Measurements from ENCODE around the gene KCND2.

KCND2 gene

GRCh38 chr7:120703585-120704240 lies 430.7 kb downstream of the KCND2 start:
- no peak for DNase-seq (ENCODE audit: low read depth, low spot score)

GRCh38 chr7:120709252-120709971 lies 436.4 kb downstream of the KCND2 start:
- DNase-seq (ENCODE audit: low read depth, low spot score), result no peak

DNA sequence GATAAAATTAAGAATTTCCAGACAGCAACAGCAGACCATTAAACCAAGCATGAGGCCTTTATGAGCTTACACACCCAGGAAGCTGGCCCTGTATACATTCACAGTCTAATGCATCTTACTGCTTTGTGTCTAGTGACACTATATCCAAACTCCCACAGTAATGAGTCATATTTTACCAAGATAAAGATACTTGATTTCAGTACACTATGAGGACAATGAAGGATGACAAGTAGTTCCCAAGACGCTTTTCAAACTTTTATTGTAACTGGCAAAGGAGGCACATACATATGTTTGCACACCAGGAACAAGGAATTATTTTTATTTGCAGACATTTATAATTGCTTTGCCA lies 437.0 kb downstream of the KCND2 start:
- no peak for DNase-seq (ENCODE audit: low read depth, low spot score)

DNA sequence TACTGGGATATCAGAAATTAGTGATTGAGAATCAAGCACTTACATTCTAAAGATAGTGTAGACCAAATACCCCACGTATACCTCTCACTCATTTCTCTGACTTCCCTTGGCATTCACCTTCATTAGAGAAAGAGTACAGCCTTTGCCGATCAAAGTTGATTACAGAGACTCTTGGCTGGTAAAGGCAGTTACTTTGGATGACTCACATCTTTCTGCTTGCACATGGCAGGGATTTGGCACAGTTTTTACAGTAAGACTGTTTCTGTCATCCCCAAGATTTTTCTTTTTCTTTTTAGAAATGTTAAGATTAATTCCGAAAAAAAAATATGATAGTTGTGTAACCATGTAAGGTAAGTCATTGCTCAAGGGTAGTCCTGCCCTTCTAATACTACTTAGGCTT lies 442.0 kb downstream of the KCND2 start:
- DNase-seq (ENCODE audit: low read depth, low spot score), result no peak

- DNase-seq (ENCODE audit: low read depth, low spot score), result no peak
These were observed 443.3 kb downstream of the KCND2 start for GRCh38 chr7:120716307-120716706.

- DNase-seq (ENCODE audit: low read depth, low spot score), result no peak
These were observed 444.2 kb downstream of the KCND2 start for GRCh38 chr7:120717166-120717565.

DNA sequence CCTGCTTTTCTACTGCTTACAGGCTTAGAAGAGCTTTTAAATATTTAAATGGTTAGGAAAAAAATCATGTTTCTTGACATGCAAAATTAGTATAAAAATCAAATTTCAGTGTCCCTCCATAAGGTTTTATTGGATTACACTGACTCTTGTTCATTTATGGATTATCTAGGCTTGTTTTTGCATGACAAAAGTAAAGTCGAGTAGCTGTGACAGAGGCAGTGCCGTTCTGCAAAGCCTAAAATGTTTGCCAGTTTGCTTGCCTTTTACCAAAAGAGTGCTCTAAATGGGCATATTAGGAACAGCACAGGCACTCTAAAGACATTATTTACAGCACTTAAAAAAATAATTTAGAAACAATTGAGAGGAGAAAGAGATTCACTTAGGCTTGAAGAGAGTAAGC lies 445.4 kb downstream of the KCND2 start:
- no peak for DNase-seq (ENCODE audit: low read depth, low spot score)

GRCh38 chr7:120720317-120720716 lies 447.3 kb downstream of the KCND2 start:
- no peak for DNase-seq (ENCODE audit: low read depth, low spot score)

GRCh38 chr7:120723465-120724385 lies 450.8 kb downstream of the KCND2 start:
- no peak for DNase-seq (ENCODE audit: low read depth, low spot score)

GRCh38 chr7:120724448-120724847 lies 451.5 kb downstream of the KCND2 start:
- no peak for DNase-seq (ENCODE audit: low read depth, low spot score)

DNA sequence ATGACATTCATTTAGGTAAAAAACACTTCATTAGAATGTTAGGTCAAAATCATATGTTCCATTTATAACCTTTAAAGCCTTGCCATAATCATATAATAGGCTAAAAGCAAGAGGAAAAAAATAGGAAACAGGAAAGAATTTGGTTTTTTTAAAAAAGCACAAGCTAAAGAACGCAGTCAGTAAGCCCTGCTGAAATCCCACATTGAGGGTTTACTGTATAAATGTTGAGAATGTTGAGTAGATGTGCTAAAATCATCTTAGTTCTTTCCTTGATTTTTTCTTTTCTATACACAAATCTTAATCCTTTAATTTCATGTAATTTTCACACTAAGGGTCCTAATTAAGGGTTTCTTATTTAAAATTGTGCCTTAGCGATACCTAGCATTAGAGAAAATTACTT lies 452.0 kb downstream of the KCND2 start:
- no peak for DNase-seq (ENCODE audit: low read depth, low spot score)

DNA sequence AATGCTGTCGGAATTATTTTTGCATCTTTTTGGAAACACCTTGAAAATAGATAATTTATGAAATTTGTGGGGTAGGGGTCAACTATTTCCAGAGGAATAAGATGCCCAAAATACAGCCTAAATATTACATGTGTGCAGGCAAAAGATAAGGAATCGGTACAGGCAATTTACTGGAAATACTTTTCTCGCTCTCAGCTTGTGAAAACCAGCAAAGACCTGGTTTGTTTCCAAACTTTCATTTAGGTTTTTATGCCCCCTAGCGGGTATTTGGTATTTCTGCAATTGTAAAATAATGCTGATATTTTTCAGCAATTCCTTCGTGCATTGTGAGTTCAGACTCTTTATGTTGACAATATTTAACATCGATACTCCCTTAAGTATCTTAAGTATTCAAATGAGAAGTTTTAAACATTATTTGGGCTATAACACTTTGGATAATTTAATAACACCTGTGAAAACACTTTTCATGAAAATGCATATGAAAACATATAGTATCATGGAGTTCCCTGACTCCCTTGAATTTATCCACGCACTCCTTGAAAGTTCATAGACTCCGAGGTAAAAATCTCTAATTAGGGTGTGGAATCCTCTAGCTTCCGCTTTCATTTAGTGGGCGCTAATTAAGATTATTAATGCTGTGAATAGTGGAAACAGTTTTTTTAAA lies 452.5 kb downstream of the KCND2 start:
- DNase-seq (ENCODE audit: low read depth, low spot score), result no peak

DNA sequence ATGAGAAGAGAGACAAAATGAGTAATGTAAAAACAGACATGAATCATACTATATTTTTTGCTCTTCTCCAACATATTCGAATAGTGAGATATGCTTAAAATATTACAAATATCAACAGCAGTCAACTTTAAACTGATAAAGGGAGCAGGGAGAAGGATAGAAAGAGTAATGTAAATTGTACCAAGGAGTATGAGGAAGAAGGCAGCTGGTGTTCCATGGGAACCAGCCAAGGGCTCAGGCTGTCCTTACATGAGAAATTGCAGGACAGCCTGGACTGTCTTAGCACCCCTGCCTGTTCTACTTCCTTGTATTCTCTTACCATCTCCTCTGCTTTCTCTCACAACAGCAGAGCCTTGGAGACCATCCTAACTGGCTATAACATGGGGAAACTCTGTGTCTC lies 456.3 kb downstream of the KCND2 start:
- no peak for DNase-seq (ENCODE audit: low read depth, low spot score)

DNA sequence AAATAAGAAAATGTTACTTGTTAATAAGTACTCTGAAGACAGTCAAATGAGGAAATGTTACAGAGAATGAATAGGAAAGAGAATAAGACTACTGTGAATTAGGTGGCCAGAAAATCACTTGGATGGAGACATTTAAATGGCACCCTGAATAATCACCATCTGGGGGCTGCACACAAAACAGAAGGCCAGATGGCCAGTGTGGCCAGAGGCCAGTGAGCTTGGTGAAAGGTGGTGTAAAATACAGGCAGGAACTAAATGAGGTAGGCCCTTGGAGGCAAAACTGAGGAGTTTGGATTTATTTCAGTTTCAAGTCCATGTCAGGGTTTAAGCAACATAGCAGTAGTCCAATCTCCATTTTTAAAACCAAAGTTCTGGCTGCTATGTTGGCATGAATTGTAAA lies 458.3 kb downstream of the KCND2 start:
- no peak for DNase-seq (ENCODE audit: low read depth, low spot score)

- no peak for DNase-seq (ENCODE audit: low read depth, low spot score)
These were observed 459.3 kb downstream of the KCND2 start for GRCh38 chr7:120732256-120732655.

DNA sequence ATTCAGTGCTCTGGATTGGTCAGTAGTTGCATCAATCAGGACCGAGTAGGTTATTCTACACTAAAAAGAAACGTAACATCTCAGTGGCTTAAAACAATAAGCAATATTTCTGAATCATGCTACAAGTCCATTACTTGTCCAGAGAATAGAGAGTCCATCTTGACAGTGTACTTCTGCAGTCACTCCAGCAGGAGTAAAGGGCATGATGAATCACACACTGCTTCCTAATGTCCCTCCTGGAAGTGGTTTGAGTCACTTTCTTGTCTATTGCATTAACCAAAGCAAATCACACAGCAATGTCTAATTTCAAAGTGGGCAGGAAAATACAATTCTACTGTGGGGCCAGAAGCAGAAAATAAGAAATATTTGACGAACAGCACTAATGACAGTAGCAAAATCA lies 460.2 kb downstream of the KCND2 start:
- no peak for DNase-seq (ENCODE audit: low read depth, low spot score)

DNA sequence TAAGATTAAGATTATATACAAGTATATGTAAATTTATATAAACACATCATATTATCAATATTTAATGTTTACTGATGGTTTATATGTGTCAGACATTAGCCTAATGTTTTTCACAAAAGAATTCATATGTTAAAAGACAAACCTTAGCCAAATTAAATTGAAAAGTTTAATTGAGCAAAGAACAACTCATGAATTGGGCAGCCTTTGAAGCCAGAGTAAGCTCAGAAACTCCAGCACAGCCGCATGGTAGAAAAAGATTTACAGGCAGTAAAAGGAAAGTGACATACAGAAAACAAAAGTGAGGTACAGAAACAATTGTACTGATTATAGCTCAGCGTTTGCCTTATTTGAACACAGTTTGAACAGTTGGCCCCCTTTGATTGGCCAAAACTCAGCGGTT lies 460.9 kb downstream of the KCND2 start:
- DNase-seq (ENCODE audit: low read depth, low spot score), result no peak

GRCh38 chr7:120735791-120736190 lies 462.8 kb downstream of the KCND2 start:
- no peak for DNase-seq (ENCODE audit: low read depth, low spot score)

DNA sequence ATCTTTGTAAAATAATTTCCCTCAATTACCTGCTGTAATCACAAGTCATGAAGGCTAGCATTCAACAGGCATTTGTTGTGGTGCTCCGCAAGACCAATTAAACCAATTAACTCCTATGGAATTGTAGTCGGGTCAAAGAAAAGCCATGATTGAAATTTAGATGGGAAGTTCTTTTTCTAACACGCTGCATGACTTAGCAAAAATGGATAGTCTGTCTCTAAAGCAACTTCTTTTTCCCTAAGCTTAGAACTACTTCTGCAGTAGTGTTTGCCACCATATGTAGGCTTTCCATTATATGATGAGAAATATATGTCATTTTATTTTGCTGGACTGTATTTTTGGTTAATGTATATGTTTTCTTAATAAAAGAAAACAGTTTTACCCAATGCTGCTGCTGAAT lies 465.8 kb downstream of the KCND2 start:
- no peak for DNase-seq (ENCODE audit: low read depth, low spot score)

- no peak for DNase-seq (ENCODE audit: low read depth, low spot score)
These were observed 467.4 kb downstream of the KCND2 start for GRCh38 chr7:120740348-120740747.

GRCh38 chr7:120741371-120742042 lies 468.5 kb downstream of the KCND2 start:
- DNase-seq (ENCODE audit: low read depth, low spot score), result no peak
